Retina (tissue), 1 donor: ENCODE data around the gene FAM83G.

Experiments used
- DNase-seq: peaks from one replicate; pipeline ENCODE4 v3.0.0-alpha.2; 2016

Gene FAM83G

DNA sequence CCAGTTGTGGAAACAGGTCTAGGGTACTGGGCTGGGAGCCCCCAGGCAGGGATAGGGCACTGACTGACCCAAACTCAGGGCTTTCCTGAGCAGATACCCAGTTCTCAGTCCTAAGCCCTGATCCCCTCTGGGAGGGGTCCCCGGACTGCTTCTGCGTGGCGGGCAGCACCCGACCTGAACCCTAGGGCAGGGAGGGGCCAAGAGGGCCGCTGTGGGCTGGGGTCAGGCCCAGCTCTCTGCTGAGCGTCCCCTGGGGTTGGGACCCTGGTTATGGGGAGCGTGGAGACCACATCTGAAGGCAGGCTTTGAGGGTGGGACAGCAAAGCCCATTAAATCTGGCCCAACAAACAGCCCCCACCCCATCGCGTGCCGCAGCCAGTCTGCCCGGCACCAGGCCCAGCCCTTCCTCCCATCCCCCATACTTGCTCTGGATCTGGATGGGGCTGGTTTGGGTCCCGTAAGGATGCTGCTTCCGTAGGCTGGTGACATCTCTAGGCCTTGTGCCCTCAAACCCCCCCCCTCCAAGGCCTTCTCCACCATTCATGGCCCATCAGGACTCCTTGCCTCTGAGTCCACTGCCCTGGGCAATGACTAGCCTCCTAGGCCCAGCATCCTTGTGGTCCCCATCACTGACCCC, 691 bp upstream of the FAM83G start:
- no peak for DNase-seq

DNA sequence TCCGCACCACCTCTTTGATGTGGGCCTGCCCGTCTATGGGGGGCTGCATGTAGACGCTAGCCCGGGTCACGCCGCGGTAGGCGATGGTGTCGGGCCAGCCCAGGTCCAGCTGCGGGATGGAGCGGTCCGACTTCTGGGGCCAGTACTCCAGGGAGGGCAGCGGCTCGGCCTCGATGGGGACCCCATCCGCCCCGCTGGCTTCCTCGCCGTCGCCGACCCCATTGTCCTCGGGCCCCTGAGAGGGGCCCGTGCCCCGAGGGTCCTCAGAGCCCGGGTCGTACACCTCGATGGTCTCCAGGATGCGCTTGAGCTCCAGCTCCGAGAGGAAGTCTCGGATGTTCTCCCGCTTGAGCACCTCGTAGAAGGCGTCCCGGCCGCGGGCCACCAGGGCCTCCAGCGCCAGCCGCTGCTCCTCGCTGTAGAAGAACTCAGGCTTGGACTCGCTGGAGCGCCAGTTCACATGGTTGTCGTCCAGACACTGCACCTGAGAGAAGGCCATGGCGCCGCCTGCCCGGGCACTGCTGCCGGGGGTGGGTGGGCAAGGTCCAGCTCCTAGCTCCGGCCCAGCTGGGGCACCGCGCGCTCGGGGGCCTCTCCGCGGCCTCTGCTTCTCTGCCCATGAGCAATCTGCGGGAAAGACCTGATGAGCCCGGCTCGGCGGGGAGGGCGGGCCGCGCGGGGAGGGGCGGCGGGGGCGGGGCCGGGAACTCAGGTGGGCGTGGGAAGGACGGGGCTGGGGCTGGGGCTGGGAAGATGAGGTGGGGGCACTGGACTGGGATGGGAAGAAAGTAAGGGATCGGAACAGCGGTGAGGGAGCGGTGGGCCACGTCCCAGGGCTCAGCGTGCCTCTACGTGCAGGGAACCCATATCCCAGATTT, 782 bp downstream of the FAM83G start:
- DNase-seq = peak; percentile 73

DNA sequence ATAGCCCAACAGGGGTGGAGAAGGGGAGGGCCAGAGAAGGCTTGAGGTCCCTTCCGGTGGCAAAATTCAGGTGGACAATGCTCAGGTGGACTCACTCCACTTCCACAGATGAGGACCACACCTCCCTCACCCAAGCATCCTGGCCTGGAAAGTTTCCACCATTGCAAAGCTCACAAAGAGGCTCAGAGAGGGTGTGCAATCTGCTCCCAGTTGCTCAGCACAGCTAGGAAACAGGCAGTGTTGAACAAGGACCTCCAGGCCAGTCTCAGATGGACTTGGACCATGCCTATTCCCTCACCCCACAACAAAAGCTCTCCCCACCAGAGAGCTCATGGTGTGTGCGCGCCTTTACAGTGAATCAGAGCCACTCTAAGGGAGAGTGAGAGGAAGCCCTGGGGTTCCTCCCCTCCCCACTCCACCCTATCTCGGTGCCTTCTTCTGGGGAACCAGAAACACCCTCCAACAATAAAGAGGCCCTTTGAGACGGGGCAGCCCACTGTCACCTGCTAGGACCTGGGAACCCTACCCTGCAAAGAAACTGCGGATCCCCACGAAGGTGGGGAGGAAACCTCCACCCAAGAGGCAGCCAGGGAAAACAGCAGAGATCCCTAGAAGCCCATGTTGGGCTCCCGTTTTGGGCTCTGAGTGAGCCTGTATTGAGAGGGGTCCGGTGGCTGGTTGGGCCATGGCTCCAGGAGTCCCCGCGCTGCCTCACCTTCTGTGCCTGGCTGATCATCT, 1.6 kb downstream of the FAM83G start:
- no peak for DNase-seq

DNA sequence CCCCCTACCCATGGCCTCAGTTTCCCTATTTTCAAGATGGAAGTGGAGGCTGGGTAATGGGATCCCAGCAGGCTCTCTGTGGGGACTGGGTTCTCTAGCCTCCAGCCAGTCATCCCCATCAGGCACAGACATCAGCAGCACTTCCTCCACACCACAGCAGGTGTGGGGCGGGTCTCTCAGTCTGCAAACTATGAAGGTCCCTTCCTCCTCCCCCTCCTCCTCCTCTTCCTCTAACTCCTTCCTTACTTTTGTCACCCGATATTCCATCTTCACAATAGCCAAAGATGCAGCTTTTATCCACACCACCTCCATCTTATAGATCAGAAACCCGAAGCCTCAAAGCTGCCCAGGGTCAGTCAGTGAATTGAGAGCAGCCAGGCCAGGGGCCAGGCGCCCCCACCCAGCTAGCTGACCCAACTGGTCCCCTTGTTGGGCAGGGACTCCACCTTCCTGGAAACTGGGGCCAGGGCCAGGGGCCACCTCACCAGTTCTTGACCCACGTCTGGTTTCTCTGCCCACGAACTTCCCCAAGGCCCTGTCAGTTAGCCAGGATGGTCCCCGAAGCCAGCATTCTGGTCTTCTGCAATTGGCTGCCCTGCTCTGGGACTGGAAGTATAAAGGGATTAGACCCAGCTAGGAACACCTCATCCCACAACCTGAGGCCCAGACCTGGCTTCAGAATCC, 2.5 kb downstream of the FAM83G start:
- DNase-seq = no peak

DNA sequence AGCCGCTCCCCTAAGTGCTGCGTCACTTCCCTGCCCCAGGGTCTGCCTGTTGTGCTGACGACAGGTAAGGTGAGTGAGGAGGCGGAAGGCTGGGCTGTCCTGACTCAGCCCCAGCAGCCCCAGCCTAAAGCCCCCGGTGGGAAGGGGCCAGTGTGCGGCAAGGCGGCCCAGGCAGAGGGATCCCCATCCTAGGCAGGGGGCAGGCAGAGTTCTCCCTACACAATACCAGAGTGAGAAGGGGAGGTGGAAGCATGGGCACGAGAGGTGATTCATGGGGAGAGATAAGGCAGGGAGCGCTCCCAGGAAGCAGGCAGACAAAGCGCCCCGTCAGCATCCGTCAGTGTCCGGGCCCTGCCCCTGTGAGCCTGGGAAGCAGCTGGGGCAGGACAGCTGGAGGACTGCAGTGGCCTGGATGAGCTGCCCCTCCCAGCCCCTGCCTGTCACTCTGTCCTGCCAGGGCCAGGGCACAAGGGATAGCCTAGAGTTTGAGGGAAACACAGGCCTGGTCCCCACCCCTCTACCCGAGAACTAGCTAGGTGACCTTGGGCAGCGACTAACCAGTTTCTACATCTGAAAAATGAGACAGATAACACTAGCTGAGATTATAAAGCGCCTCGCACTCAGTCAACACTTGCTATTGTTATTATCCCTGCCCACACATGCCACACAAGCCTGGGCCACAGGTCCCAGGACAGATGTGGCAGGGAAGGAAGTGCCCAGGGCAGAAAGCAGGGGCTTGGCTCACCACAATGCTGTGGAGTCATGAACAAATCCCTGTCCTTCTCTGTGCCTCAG, 3.8 kb downstream of the FAM83G start:
- no peak for DNase-seq

DNA sequence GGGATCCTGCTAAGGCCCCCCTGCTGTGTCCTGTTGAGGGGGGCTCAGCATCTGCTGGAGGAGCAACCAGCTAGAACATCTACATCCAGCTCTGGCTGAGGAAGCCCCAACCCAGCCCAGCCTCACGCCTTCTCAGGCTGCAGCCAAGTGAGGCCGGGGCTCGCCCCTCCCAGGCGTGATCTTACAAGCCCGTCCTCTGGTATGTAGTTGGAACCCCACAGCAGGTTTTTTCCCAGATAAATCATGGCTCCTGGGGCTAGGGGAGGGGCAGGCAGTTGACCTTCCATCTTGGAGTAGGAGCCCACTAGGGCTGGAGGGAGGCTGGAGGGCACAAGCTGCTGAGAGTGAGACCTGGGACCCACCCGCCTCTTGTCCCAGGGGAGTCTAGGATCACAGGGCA, 4.7 kb downstream of the FAM83G start:
- DNase-seq = no peak

DNA sequence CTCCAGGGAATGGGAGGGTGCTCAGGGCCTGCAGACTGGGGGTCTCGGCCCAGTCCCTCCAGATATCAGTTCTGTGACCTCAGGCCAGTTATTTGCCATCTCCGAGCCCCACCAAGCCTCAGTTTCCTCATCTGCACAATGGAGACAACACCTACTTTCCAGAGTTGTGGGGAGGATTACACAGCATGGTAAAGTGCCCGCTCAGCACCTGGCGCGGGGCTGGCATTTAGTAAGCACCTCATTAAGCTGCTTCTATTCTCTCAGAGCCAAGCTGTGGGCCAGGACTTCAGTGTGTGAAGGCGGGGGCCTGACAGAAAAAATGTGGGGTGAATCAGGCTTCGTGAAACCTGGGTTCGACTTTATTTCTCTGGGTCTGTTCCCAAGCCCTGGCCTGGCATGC, 5.2 kb downstream of the FAM83G start:
- no peak for DNase-seq

DNA sequence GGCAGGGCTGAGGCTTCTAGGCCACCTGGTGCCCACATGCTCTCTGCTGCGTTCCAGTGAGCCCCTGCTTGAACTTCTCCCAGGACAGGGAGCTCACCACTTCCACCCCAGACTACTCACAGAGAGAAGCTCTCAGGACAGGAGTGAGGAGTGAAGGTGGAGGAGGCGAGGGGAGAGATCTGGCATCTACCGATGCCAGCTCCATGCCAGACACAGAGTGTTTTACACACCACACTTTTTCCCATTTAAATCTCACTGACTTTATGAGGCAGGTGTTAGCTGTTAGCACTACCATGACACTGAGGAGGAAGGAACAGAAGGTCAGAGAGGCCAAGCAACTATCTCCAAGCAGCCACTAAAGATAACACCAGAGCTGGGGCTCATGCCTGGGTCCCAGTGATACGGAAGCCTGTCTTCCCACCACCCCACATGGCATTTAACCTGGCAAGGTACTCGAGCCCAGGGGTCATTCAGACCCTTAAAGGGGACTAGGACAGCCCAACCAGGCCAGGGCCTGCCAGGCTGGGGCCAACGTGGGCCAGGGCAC, 6.8 kb downstream of the FAM83G start:
- no peak for DNase-seq

DNA sequence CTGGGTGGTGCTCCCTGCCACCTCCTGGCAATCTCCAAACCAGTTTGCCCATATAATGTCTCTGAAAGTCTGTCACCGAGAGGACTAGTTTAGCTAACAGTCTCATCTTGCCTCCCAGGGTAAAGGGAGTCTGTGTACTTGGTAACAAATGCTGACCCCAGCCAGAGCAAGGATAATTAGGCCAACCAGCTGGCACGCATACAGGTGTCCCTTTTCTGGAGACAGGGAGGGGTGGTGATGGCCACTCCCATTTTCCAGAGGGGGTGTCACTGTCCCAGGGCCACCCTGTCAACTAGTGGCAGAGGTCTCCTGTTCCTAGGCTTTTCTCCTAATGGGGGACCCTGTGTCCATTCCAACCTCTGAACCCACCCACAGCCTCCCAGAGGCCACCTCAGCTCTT, 8.1 kb downstream of the FAM83G start:
- DNase-seq = no peak

DNA sequence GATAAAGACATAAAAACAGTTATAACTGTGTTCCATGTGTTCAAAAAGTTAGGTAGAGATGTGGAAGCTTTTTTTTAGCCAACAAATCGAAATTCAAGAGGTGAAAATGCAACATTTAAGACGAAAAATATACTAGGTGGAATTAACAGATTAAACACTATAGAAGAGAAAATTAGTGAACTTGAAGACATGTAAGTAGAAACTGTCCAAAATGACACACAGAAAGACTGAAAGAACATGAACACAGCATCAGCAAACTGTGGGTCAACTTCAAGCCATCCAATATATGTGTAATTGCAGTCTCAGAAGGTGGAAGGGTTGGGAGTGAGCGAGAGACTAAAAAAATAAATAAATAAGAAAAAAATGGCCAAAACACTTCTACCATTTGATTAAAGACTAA, 9.3 kb downstream of the FAM83G start:
- no peak for DNase-seq

DNA sequence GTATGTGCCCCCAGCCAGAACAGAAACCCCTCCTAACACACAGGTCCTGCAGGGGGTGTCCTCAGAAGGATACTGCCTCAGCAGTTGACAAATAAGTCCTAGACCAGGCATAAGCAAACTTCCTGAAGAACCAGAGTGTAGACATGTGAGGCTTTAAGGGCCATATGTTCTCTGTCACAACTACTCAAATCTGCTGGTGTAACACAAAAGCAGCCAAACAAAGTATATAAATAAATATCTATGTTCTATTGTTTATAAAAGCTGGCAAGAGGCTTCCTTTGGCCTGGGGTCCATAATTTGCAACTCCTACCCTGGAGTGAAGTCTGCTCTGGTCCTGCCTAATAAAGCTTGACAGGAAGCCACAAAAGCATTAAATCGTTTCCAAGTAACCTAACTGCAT, 9.9 kb downstream of the FAM83G start:
- DNase-seq = no peak

DNA sequence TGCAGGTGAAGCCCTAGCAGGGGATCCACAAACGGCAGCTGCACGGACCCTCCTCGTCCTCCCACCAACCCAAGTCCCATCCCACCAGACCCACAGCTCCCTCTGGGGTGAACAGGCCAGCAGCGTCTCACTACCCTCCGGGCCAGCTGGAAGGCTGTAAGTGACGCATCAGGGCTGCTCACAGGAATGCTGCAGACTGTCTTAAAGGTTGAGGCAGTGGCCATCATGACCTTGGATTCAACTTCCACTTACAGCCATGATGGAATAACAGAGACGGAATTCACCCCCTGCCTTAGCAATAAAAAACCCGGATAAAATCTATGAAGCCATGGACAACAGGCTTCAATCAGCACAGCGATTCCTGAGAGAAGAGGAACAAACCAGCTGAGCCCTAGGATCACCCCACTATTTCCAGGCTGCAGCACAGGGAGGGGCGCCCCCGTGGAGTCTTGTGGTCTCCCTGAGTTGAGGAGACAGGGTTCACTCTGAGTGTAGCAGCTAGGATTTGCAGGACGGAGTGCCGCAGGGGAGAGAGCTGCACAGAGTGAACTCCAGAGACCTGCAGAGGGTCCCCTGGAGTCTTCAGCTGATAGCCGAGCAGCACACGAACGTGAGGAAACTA, 10.5 kb downstream of the FAM83G start:
- no peak for DNase-seq

DNA sequence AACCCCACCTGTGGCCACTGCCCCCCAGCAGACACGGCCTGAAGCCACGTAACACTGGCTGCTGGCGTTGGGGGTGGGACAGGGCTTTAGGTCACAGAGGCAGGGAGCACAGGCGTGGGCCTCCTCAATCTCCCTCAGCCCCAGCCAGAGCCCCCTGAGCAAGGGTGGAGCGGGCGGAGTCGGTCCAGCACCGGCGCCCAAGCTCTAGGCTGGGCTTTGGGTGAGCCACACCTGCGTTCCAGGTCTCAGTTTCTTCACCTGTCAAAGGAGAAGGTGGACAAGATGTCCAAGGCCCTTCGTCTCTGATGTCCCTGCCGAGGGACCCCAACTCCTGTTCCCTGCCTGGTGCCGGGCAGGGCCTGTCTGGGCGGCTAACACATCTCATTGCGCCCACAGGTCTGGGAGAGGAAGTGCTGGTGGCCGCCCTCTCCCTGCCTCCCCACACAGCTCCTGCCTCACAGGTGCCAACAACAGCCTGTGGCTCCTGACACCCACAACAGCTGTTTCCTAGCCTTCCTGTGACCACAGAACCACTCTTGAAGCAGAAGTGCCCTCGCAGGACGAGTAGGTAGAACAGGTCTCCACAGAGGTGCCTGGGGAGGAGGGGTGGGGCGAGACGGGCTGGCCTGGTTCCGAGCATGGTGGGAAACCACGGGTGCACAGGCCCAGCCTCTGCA, 12.0 kb downstream of the FAM83G start:
- DNase-seq = no peak

DNA sequence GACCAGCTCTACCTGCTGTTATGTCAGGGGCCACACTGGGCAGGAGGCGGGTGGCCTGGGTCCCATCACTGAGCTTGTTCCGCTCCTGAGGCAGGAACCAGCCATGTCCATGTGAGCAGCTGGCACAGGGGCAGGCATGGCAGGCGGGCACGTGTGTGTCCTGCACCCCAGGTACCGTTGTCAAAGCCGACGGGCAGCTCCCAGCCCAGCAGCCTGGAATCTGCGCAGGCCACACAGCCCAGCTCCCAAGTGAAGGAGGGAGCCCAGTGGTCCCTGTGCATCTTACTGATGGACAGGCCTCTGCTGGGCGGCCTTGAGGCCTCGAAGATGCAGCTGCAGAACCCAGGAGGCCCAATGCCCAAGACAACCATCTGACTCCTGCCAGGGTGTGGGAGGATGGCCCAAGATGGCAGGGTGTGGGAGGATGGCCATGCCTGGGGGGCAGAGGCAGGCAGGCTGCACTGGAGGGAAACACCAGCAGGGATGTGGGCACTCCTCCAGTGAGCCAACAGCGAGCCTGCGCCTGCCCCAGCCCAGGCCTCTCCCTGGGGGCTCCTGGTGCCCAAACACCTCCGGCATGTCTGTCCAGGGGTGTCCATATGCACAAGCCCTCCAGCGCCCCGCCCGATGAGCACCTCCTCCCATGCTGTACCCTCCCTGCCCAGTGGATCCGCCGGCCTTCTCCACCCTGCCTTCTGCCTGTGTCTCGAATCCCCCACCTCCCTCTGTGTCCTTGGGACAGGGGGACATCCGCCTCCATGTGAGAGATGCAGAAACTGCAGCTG, 12.8 kb downstream of the FAM83G start:
- DNase-seq = no peak

DNA sequence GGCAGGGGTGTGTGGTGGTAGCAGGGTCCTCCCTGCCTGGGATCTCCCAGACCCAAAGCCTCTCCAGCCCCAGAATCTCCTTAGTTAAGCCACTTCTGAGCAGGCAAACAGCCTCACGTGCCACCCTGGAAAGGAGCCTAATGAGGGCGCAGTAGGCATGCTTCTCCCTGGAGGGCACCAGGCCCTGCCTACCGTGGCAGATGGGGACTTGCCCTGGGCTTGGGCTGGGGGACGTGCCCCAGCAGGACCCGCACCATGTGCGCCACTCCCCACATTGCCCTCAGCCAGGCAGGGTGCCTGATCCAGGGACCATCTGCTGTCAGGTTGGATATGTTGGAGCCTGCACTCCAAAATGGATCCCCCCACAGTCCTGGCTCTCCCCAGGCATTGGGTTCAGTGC, 14.2 kb downstream of the FAM83G start:
- no peak for DNase-seq

DNA sequence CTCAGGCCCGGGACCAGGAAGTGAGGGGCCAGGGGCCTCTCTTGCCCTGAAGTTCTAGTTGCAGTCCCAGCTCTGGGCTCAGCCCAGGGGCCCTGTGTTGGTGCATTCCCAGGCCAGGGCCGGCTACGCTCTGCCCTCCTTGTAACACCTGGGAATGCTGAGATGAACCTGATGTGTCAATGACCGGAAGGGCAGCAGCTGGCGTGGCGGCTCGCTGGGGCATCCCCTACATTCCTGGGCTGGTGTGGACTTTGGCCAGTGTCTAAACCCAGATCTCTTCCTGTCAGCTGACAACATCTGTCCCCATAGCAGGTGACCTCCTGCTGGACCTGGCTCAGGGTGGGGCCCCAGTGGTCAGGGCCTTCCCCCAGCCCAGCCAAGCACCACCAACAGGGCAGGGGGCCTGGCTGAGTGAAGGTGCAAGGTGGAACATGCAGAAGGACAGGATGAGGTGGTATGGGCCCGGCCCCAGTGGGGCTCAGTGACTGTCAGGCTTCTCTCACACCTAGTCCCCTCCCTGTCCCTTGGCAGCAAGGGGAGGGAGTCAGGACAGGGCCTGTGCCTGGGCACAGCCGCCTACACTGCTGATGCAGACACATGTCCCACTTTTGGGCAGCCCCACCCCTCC, 15.9 kb downstream of the FAM83G start:
- DNase-seq = no peak

DNA sequence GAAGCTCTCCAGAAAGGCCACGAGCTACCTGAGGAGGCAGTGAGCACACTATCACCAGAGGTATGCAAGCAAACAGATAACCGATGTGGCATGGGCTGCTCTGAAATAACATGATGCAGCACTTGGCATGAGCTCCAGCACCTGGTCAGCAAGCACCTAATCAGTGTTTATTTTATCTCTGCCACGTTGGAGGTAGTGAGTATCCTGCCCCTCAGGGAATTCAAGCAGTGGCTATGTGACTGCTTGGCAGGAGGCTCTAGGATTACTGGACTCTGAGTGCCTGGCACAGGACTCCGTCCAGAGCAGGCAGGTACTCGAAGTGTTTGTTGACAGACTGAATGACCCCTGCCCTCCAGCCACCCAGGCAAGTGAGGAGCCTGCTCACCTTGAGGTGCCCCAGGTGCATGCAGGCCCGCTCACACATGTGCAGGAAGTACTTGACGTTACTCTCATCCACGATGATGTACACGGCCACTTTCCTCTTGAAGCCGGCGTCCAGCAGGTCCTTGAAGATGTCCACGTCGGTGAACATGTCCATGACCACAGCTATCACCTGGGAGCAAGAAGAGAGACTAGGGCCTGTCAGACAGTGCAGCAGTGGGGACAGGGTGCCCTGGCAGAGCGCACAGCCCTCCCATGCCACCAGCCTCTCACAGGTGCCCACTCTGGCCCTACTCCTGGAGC, 16.6 kb downstream of the FAM83G start:
- DNase-seq = no peak

DNA sequence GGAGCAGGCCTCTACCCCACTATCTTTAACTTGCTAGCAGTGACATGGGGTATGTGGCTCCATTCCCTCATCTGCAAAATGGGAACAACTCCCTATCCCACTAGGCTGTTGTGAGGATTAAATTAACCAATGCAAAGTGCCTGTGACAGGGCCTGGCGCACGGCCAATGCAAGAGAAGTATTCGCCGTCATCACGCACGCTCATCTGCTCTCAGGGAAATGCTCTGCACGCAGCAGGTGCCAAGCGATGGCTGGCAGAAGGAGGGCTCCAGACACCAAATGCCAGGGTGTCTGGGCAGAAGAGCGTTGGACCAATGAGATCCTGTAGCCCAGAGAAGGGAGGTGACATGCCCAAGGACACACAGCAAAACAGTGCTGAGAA, 17.3 kb downstream of the FAM83G start:
- DNase-seq = no peak
